A549 (cell line): ENCODE results near the gene KANSL1.

Experiments
- JUNB ChIP-seq: fragments of >200 bp; sonication (Bioruptor Twin); formaldehyde crosslinking; IDR thresholded peaks from 2 replicates; pipeline ENCODE4 v1.6.1; 2016
- MYC ChIP-seq: IDR thresholded peaks from 2 replicates; pipeline ENCODE4 v1.6.1; 2012; ENCODE audit warnings: mild to moderate bottlenecking, inconsistent platforms, low read length, improper control_type of control experiment, borderline replicate concordance

DNA sequence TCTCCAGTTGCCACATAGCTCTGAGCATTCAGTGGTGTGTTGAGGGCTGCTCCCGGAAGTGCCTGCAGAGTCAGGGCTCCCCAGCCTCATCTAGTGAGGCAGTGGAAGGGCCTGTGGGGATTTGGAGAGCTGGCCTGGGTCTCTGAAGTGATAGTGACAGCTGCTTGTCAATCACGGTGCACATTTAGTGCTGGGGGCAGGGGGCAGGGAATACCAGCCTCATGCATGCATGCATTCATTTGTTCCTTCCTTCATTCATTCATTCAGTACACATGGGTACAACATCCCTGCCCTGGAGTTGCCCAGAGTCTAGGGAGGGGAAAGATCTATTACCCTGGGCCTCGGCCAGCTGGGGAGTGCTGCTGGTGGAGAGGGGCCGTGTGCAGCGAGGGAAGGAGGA lies 205.5 kb downstream of the KANSL1 start:
- TF ChIP-seq JUNB (no peak), MYC (no peak)
